ENCODE measurements around the gene HSD17B11.
"Not testable (repeated sequence)": the region's sequence is repeated elsewhere in the genome, so short reads cannot be mapped to it uniquely, and the experiment has no call there.

DNA sequence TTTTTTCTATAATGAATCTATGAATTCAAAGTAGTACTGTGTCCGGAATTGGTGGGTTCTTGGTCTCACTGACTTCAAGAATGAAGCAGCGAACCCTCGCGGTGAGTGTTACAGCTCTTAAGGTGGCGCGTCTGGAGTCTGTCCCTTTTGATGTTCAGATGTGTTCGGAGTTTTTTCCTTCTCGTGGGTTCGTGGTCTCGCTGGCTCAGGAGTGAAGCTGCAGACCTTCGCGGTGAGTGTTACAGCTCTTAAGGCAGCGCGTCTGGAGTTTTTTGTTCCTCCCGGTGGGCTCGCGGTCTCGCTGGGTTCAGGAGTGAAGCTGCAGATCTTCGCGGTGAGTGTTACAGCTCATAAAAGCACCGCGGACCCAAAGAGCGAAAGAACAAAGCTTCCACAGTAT lies 4.1 kb upstream of the HSD17B11 start:
- TF ChIP-seq, protein P1, sequence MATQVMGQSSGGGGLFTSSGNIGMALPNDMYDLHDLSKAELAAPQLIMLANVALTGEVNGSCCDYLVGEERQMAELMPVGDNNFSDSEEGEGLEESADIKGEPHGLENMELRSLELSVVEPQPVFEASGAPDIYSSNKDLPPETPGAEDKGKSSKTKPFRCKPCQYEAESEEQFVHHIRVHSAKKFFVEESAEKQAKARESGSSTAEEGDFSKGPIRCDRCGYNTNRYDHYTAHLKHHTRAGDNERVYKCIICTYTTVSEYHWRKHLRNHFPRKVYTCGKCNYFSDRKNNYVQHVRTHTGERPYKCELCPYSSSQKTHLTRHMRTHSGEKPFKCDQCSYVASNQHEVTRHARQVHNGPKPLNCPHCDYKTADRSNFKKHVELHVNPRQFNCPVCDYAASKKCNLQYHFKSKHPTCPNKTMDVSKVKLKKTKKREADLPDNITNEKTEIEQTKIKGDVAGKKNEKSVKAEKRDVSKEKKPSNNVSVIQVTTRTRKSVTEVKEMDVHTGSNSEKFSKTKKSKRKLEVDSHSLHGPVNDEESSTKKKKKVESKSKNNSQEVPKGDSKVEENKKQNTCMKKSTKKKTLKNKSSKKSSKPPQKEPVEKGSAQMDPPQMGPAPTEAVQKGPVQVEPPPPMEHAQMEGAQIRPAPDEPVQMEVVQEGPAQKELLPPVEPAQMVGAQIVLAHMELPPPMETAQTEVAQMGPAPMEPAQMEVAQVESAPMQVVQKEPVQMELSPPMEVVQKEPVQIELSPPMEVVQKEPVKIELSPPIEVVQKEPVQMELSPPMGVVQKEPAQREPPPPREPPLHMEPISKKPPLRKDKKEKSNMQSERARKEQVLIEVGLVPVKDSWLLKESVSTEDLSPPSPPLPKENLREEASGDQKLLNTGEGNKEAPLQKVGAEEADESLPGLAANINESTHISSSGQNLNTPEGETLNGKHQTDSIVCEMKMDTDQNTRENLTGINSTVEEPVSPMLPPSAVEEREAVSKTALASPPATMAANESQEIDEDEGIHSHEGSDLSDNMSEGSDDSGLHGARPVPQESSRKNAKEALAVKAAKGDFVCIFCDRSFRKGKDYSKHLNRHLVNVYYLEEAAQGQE (IDR thresholded peaks at IDR 0.05; ENCODE audit: insufficient replicate concordance, low read depth) = not testable (repeated sequence)
- TF ChIP-seq, protein P2, sequence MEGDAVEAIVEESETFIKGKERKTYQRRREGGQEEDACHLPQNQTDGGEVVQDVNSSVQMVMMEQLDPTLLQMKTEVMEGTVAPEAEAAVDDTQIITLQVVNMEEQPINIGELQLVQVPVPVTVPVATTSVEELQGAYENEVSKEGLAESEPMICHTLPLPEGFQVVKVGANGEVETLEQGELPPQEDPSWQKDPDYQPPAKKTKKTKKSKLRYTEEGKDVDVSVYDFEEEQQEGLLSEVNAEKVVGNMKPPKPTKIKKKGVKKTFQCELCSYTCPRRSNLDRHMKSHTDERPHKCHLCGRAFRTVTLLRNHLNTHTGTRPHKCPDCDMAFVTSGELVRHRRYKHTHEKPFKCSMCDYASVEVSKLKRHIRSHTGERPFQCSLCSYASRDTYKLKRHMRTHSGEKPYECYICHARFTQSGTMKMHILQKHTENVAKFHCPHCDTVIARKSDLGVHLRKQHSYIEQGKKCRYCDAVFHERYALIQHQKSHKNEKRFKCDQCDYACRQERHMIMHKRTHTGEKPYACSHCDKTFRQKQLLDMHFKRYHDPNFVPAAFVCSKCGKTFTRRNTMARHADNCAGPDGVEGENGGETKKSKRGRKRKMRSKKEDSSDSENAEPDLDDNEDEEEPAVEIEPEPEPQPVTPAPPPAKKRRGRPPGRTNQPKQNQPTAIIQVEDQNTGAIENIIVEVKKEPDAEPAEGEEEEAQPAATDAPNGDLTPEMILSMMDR (IDR thresholded peaks at IDR 0.05; ENCODE audit: insufficient read depth, low read length) = not testable (repeated sequence)
